Activated gamma-delta T cell treated with Interleukin-2 at 50 U/mL for 16 hours (primary cell): ENCODE data around the gene CLEC6A.
"Not testable (repeated sequence)": the region's sequence is repeated elsewhere in the genome, so short reads cannot be mapped to it uniquely, and the experiment has no call there.

Experiments
- DNase-seq: peaks from one replicate; pipeline ENCODE4 v3.0.0-alpha.2; 2020

CLEC6A gene

GRCh38 chr12:8455727-8456360 lies at the start of gene CLEC6A:
TSS of gene CLEC6A (plus strand) at chr12:8455962. CDS start at chr12:8456112, 150 bp downstream.
- DNase-seq: no peak

- peak; percentile 19 for DNase-seq
Measured at GRCh38 chr12:8419576-8419975, 36.2 kb upstream of the CLEC6A start.

- DNase-seq: no peak
Measured at GRCh38 chr12:8420506-8420905, 35.3 kb upstream of the CLEC6A start.

- not testable (repeated sequence) for DNase-seq
Measured at GRCh38 chr12:8444536-8445278, 11.1 kb upstream of the CLEC6A start.

GRCh38 chr12:8445731-8446130 lies 10.0 kb upstream of the CLEC6A start:
- DNase-seq: no peak

- DNase-seq: no peak
Measured at GRCh38 chr12:8446642-8447547, 8.9 kb upstream of the CLEC6A start.

GRCh38 chr12:8449355-8449859 lies 6.4 kb upstream of the CLEC6A start:
- DNase-seq: no peak

- no peak for DNase-seq
Measured at GRCh38 chr12:8452036-8452435, 3.7 kb upstream of the CLEC6A start.

- no peak for DNase-seq
Measured at GRCh38 chr12:8453021-8453513, 2.7 kb upstream of the CLEC6A start.

- no peak for DNase-seq
Measured at GRCh38 chr12:8453796-8454195, 2.0 kb upstream of the CLEC6A start.

GRCh38 chr12:8455271-8455670 lies 491 bp upstream of the CLEC6A start:
- no peak for DNase-seq

GRCh38 chr12:8461426-8461825 lies 5.7 kb downstream of the CLEC6A start:
- DNase-seq: no peak

- no peak for DNase-seq
Measured at GRCh38 chr12:8465301-8465996, 9.7 kb downstream of the CLEC6A start.

GRCh38 chr12:8466241-8466640 lies 10.5 kb downstream of the CLEC6A start:
- DNase-seq: no peak

GRCh38 chr12:8471090-8471489 lies 15.3 kb downstream of the CLEC6A start:
- no peak for DNase-seq

GRCh38 chr12:8475508-8476203 lies 19.9 kb downstream of the CLEC6A start:
- no peak for DNase-seq

GRCh38 chr12:8482571-8483061 lies 26.9 kb downstream of the CLEC6A start:
- peak; percentile 5 for DNase-seq

GRCh38 chr12:8483079-8483478 lies 27.3 kb downstream of the CLEC6A start:
- no peak for DNase-seq

- DNase-seq: no peak
Measured at GRCh38 chr12:8491646-8492530, 36.1 kb downstream of the CLEC6A start.

GRCh38 chr12:8493084-8493483 lies 37.3 kb downstream of the CLEC6A start:
- peak; percentile 20 for DNase-seq

- DNase-seq: not testable (repeated sequence)
Measured at GRCh38 chr12:8495671-8496070, 39.9 kb downstream of the CLEC6A start.
